Measurements from ENCODE around the gene CD79B. TPM values are rescaled to one million over a fixed set of nuclear protein-coding genes. Genes with fewer than 3 reads are reported as not detected.

The CD79B gene
- polyA plus RNA-seq, 1 of the 3 experiments (the other 2 are of a cell fraction): 0.10 TPM

DNA sequence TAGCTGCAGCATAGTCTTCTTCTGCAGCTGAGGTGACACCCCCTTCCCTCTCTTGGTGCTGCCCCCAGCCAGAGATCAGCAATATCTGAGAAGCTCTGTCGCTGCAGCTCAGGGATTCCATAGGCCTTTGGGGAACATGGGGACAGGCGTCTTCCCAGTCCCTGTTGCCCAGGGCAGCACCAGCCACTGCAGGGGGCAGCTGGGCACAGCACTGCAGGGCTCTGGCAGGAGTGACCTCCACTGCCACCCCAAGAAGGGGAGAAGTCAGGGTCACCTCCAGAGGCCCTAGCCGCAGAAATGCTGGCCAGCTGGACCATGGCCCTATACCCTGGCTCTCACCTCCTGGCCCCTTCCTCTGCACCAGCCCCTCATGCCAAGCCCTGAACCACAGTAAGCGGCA, 23.7 kb upstream of the CD79B start:
- Histone ChIP-seq H3K79me2 (ENCODE audit: insufficient read depth) (no peaks in the 10 kb centered on the region), H3K36me3 (replicated peaks in 1 of 2; ENCODE audit: control insufficient read depth in 1 of 2, insufficient read depth in 2 of 2, low read length in 1 of 2) (no peaks in the 10 kb centered on the region), H3K4me3 (ENCODE audit: low read depth in 2 of 2, low read length in 1 of 2) (no peak overlapping the region), H3K9ac (no peak overlapping the region), H2AFZ (ENCODE audit: low read depth) (no peak overlapping the region), H3K4me2 (no peak overlapping the region), H3K9me2 (no peaks in the 10 kb centered on the region), H3K9me3 (no peaks in the 10 kb centered on the region), H3K27ac (ENCODE audit: low read depth in 2 of 2, low read length in 1 of 2) (no peak overlapping the region), H3K4me1 (ENCODE audit: control insufficient read depth in 1 of 2, insufficient read depth in 2 of 2, low read depth in 1 of 2, low read length in 1 of 2) (peaks cover 0 to 13% of the 10 kb centered on the region in 2 experiments; a peak in 1 of 4 replicates), H3F3A (replicated peaks; ENCODE audit: insufficient read depth) (no peaks in the 10 kb centered on the region), H4K20me1 (ENCODE audit: insufficient read depth) (no peaks in the 10 kb centered on the region), H3K27me3 (ENCODE audit: insufficient read depth) (0 out of 2 replicates have a peak, but pooled peaks cover 6% of the 10 kb centered on the region)
- 60% methylated on average over 3 of the region's 4 CpGs for WGBS (ENCODE audit: low lambda C conversion rate)
- ChIA-PET POLR2A (no interaction called here), CTCF (interaction anchor here (0.7 to 7.9 kb wide), 8 partner anchors 9 to 97 kb away, joined by 3 to 69 read pairs (median 11); partner anchors contain the start of genes CSHL1 and GH1)
- TF ChIP-seq, protein P1, sequence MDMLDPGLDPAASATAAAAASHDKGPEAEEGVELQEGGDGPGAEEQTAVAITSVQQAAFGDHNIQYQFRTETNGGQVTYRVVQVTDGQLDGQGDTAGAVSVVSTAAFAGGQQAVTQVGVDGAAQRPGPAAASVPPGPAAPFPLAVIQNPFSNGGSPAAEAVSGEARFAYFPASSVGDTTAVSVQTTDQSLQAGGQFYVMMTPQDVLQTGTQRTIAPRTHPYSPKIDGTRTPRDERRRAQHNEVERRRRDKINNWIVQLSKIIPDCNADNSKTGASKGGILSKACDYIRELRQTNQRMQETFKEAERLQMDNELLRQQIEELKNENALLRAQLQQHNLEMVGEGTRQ (IDR thresholded peaks at IDR 0.05; ENCODE audit: borderline replicate concordance, low read depth, low read length): no peak
- TF ChIP-seq, protein P2, sequence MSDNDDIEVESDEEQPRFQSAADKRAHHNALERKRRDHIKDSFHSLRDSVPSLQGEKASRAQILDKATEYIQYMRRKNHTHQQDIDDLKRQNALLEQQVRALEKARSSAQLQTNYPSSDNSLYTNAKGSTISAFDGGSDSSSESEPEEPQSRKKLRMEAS (IDR thresholded peaks at IDR 0.05; ENCODE audit: low read depth): no peak
- TF ChIP-seq TAF1 (IDR thresholded peaks at IDR 0.05; ENCODE audit: borderline replicate concordance, low read depth, low read length): no peak
- TF ChIP-seq RXRA (IDR thresholded peaks at IDR 0.05; ENCODE audit: borderline replicate concordance, low read depth): no peak
- TF ChIP-seq, protein P3, sequence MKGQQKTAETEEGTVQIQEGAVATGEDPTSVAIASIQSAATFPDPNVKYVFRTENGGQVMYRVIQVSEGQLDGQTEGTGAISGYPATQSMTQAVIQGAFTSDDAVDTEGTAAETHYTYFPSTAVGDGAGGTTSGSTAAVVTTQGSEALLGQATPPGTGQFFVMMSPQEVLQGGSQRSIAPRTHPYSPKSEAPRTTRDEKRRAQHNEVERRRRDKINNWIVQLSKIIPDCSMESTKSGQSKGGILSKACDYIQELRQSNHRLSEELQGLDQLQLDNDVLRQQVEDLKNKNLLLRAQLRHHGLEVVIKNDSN (IDR thresholded peaks at IDR 0.05; ENCODE audit: borderline replicate concordance, low read depth): no peak
- TF ChIP-seq, protein P4, sequence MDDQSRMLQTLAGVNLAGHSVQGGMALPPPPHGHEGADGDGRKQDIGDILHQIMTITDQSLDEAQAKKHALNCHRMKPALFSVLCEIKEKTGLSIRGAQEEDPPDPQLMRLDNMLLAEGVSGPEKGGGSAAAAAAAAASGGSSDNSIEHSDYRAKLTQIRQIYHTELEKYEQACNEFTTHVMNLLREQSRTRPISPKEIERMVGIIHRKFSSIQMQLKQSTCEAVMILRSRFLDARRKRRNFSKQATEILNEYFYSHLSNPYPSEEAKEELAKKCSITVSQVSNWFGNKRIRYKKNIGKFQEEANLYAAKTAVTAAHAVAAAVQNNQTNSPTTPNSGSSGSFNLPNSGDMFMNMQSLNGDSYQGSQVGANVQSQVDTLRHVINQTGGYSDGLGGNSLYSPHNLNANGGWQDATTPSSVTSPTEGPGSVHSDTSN (IDR thresholded peaks at IDR 0.05): no peak
- DNase-seq: no peak

DNA sequence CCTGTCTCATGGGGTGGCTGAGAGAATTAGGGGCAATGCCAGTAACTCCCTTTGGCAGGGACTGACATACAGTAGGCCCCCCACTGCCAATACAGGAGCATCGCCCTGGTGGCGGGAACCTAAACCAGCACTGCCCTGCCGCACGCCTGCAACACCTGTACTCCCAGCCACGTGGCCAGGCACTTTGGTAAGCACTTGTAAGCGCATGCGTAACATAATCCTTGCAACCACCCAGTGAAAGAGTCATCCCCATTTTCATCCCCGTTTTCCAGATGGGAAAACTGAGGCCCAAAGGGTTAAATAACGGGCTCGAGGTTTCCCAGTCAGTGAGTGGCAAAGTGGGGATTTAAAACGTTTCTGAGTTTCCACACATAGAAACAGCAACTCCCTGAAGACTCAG, 23.1 kb upstream of the CD79B start:
- Histone ChIP-seq H3K79me2 (ENCODE audit: insufficient read depth) (no peaks in the 10 kb centered on the region), H3K4me2 (no peak overlapping the region), H2AFZ (ENCODE audit: low read depth) (no peak overlapping the region), H3K27me3 (ENCODE audit: insufficient read depth) (peaks cover 6% of the 10 kb centered on the region; the same call in 1 of the 2 replicates), H3K9me3 (no peaks in the 10 kb centered on the region), H3F3A (replicated peaks; ENCODE audit: insufficient read depth) (no peaks in the 10 kb centered on the region), H3K4me3 (ENCODE audit: low read depth in 2 of 2, low read length in 1 of 2) (no peak overlapping the region), H3K9me2 (no peaks in the 10 kb centered on the region), H3K27ac (ENCODE audit: low read depth in 2 of 2, low read length in 1 of 2) (no peak overlapping the region), H3K36me3 (replicated peaks in 1 of 2; ENCODE audit: control insufficient read depth in 1 of 2, insufficient read depth in 2 of 2, low read length in 1 of 2) (no peaks in the 10 kb centered on the region), H3K9ac (no peak overlapping the region), H4K20me1 (ENCODE audit: insufficient read depth) (no peaks in the 10 kb centered on the region), H3K4me1 (ENCODE audit: control insufficient read depth in 1 of 2, insufficient read depth in 2 of 2, low read depth in 1 of 2, low read length in 1 of 2) (peaks cover 0 to 13% of the 10 kb centered on the region in 2 experiments; a peak in 1 of 4 replicates)
- DNase-seq: no peak
- ChIA-PET POLR2A (no interaction called here), CTCF (interaction anchor here (0.7 to 7.9 kb wide), 9 partner anchors 9 to 178 kb away, joined by 3 to 69 read pairs (median 5); partner anchors contain the start of genes CSHL1 and GH1)
- WGBS (ENCODE audit: low lambda C conversion rate): 74% methylated on average over 11 of the region's 11 CpGs
- TF ChIP-seq RAD21 (IDR thresholded peaks at IDR 0.05; ENCODE audit: low read length): no peak
- no peak for TF ChIP-seq POLR2AphosphoS5 (IDR thresholded peaks at IDR 0.05; ENCODE audit: low read depth, low read length)
- TF ChIP-seq, protein P4 (IDR thresholded peaks at IDR 0.05): no peak
- no peak for TF ChIP-seq RCOR1 (IDR thresholded peaks at IDR 0.05; ENCODE audit: low read length)
- TF ChIP-seq TCF12 (IDR thresholded peaks at IDR 0.05): no peak
- TF ChIP-seq, protein P3 (IDR thresholded peaks at IDR 0.05; ENCODE audit: borderline replicate concordance, low read depth): no peak
- no peak for TF ChIP-seq NFIC (IDR thresholded peaks at IDR 0.05; ENCODE audit: borderline replicate concordance)
- TF ChIP-seq, protein P5, sequence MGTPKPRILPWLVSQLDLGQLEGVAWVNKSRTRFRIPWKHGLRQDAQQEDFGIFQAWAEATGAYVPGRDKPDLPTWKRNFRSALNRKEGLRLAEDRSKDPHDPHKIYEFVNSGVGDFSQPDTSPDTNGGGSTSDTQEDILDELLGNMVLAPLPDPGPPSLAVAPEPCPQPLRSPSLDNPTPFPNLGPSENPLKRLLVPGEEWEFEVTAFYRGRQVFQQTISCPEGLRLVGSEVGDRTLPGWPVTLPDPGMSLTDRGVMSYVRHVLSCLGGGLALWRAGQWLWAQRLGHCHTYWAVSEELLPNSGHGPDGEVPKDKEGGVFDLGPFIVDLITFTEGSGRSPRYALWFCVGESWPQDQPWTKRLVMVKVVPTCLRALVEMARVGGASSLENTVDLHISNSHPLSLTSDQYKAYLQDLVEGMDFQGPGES (IDR thresholded peaks at IDR 0.05; ENCODE audit: low read depth, low read length): no peak
- TF ChIP-seq TEAD4 (IDR thresholded peaks at IDR 0.05; ENCODE audit: borderline replicate concordance, insufficient read depth): no peak
- TF ChIP-seq SMC3 (IDR thresholded peaks at IDR 0.05; ENCODE audit: low read depth, low read length): no peak
- TF ChIP-seq MXI1 (IDR thresholded peaks at IDR 0.05; ENCODE audit: low read depth, low read length): no peak
- no peak for TF ChIP-seq FOSL2 (IDR thresholded peaks at IDR 0.05; ENCODE audit: borderline replicate concordance, low read depth)
- TF ChIP-seq, protein P6, sequence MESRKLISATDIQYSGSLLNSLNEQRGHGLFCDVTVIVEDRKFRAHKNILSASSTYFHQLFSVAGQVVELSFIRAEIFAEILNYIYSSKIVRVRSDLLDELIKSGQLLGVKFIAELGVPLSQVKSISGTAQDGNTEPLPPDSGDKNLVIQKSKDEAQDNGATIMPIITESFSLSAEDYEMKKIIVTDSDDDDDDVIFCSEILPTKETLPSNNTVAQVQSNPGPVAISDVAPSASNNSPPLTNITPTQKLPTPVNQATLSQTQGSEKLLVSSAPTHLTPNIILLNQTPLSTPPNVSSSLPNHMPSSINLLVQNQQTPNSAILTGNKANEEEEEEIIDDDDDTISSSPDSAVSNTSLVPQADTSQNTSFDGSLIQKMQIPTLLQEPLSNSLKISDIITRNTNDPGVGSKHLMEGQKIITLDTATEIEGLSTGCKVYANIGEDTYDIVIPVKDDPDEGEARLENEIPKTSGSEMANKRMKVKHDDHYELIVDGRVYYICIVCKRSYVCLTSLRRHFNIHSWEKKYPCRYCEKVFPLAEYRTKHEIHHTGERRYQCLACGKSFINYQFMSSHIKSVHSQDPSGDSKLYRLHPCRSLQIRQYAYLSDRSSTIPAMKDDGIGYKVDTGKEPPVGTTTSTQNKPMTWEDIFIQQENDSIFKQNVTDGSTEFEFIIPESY (IDR thresholded peaks at IDR 0.05; ENCODE audit: borderline replicate concordance, low read depth): no peak
- TF ChIP-seq, protein P2 (IDR thresholded peaks at IDR 0.05; ENCODE audit: low read depth): no peak
